ENCODE data around the gene SLC7A11. TPM values are rescaled to one million over a fixed set of nuclear protein-coding genes. Genes with fewer than 3 reads are reported as not detected.

Gene SLC7A11
- total RNA-seq, 1 donor from 2014 or later = 9.6 TPM

GRCh38 chr4:138263247-138263816 is 21.2 kb upstream of the SLC7A11 start:
- no peak for TF ChIP-seq EZH2phosphoT487 (IDR thresholded peaks at IDR 0.05)
- TF ChIP-seq CTCF (IDR thresholded peaks at IDR 0.05) = no peak
- no peak for TF ChIP-seq EZH2 (IDR thresholded peaks at IDR 0.05)
- Histone ChIP-seq H2AFZ (replicated peaks) (no peak overlapping the region), H3K9me3 (ENCODE audit: low read depth) (no peaks in the 10 kb centered on the region), H3F3A (ENCODE audit: low read depth) (no peaks in the 10 kb centered on the region), H3K4me2 (no peak overlapping the region), H3K27ac (no peak overlapping the region), H3K27me3 (no peaks in the 10 kb centered on the region), H3K79me2 (ENCODE audit: low read depth) (no peaks in the 10 kb centered on the region), H3K9ac (no peak overlapping the region), H4K20me1 (ENCODE audit: low read depth) (no peaks in the 10 kb centered on the region), H3K4me1 (no peaks in the 10 kb centered on the region), H3K4me3 (no peak overlapping the region), H3K36me3 (no peaks in the 10 kb centered on the region)
- H3K4me3 Mint-ChIP-seq = no peak overlapping the region
- no peak overlapping the region for H3K27ac Mint-ChIP-seq
- no peak for DNase-seq (ENCODE audit: low spot score)
- H3K9me3 Mint-ChIP-seq = peaks cover 8% of the 10 kb centered on the region
- peaks cover 4% of the 10 kb centered on the region for H3K27me3 Mint-ChIP-seq (ENCODE audit: insufficient read depth, low read depth)
- H3K4me1 Mint-ChIP-seq = peaks cover 8% of the 10 kb centered on the region
- no peaks in the 10 kb centered on the region for H3K36me3 Mint-ChIP-seq

GRCh38 chr4:138262469-138262868 is 20.3 kb upstream of the SLC7A11 start:
- TF ChIP-seq CTCF (IDR thresholded peaks at IDR 0.05) (no peak), EZH2 (IDR thresholded peaks at IDR 0.05) (no peak), EZH2phosphoT487 (IDR thresholded peaks at IDR 0.05) (no peak)
- peaks cover 8% of the 10 kb centered on the region for H3K4me1 Mint-ChIP-seq
- peaks cover 8% of the 10 kb centered on the region for H3K9me3 Mint-ChIP-seq
- H3K79me2 ChIP-seq (ENCODE audit: low read depth) = no peaks in the 10 kb centered on the region
- H3K27ac Mint-ChIP-seq = no peak overlapping the region
- H3F3A ChIP-seq (ENCODE audit: low read depth) = no peaks in the 10 kb centered on the region
- H3K36me3 Mint-ChIP-seq = no peaks in the 10 kb centered on the region
- H3K9ac ChIP-seq = no peak overlapping the region
- no peaks in the 10 kb centered on the region for H3K9me3 ChIP-seq (ENCODE audit: low read depth)
- no peak overlapping the region for H2AFZ ChIP-seq (replicated peaks)
- DNase-seq (ENCODE audit: low spot score) = no peak
- H3K4me1 ChIP-seq = no peaks in the 10 kb centered on the region
- no peak overlapping the region for H3K4me3 ChIP-seq
- H3K36me3 ChIP-seq = no peaks in the 10 kb centered on the region
- H3K4me2 ChIP-seq = no peak overlapping the region
- no peaks in the 10 kb centered on the region for H4K20me1 ChIP-seq (ENCODE audit: low read depth)
- no peaks in the 10 kb centered on the region for H3K27me3 ChIP-seq
- peaks cover 4% of the 10 kb centered on the region for H3K27me3 Mint-ChIP-seq (ENCODE audit: insufficient read depth, low read depth)
- H3K27ac ChIP-seq = no peak overlapping the region
- H3K4me3 Mint-ChIP-seq = no peak overlapping the region

GRCh38 chr4:138262030-138262429 is 19.9 kb upstream of the SLC7A11 start:
- Mint-ChIP-seq H3K27me3 (ENCODE audit: insufficient read depth, low read depth) (peaks cover 4% of the 10 kb centered on the region), H3K4me3 (no peak overlapping the region), H3K4me1 (peaks cover 8% of the 10 kb centered on the region), H3K27ac (no peak overlapping the region), H3K36me3 (no peaks in the 10 kb centered on the region), H3K9me3 (peaks cover 8% of the 10 kb centered on the region)
- Histone ChIP-seq H3K9ac (no peak overlapping the region), H3K79me2 (ENCODE audit: low read depth) (no peaks in the 10 kb centered on the region), H3K4me3 (no peak overlapping the region), H3K36me3 (no peaks in the 10 kb centered on the region), H3K9me3 (ENCODE audit: low read depth) (no peaks in the 10 kb centered on the region), H3K27me3 (no peaks in the 10 kb centered on the region), H3K4me1 (no peaks in the 10 kb centered on the region), H3F3A (ENCODE audit: low read depth) (no peaks in the 10 kb centered on the region), H3K27ac (no peak overlapping the region), H3K4me2 (no peak overlapping the region), H2AFZ (replicated peaks) (peak overlapping the region; percentile 42), H4K20me1 (ENCODE audit: low read depth) (no peaks in the 10 kb centered on the region)
- no peak for DNase-seq (ENCODE audit: low spot score)
- no peak for TF ChIP-seq CTCF (IDR thresholded peaks at IDR 0.05)
- no peak for TF ChIP-seq EZH2phosphoT487 (IDR thresholded peaks at IDR 0.05)
- no peak for TF ChIP-seq EZH2 (IDR thresholded peaks at IDR 0.05)
